GM23248 (cell line): ENCODE data around the gene MAML2.

ENCODE experiments used
- EZH2 ChIP-seq: fragments of 200-600 bp; sonication (generic); IDR thresholded peaks from 2 replicates; pipeline ENCODE4 v1.6.1; 2018; ENCODE audit warnings: antibody characterized with exemption, mild to moderate bottlenecking; ENCODE audit not compliant: insufficient read depth, poor library complexity, severe bottlenecking
- EZH2phosphoT487 ChIP-seq: fragments of 200-600 bp; sonication (generic); IDR thresholded peaks from 2 replicates; pipeline ENCODE4 v1.6.1; 2018; ENCODE audit warnings: antibody characterized with exemption, moderate library complexity, mild to moderate bottlenecking, low read depth; ENCODE audit not compliant: insufficient read depth

DNA sequence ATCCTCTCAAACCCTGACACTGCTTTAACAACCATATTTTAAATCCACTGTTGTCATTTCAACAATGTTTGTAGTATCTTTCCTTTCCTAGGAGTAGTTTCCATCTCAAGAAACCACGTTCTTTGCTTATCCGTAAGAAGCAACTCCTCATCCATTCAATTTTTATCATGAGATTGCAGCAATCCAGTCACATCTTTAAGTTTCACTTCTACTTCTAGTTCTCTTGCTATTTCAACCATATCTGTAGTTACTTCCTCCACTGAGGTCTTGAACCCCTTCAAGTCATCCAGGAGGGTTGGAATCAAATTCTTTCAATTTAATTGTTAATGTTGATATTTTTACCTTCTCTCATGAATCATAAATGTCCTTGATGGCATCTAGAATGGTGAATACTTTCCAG lies 24.3 kb upstream of the MAML2 start:
- no peak for TF ChIP-seq EZH2phosphoT487
- TF ChIP-seq EZH2 = no peak
